Mesothelial cell of epicardium (in vitro differentiated cells): ENCODE measurements around the gene SLCO3A1. TPM values are rescaled to one million over a fixed set of nuclear protein-coding genes. Genes with fewer than 3 reads are reported as not detected.

Source experiments
- DNase-seq, 2 experiments: peaks; one replicate each; pipeline ENCODE4 v3.0.0; 2021; ENCODE audit warnings: low spot score in 2 of 2; ENCODE audit not compliant: unreplicated experiment in 2 of 2
- H3K27ac Mint-ChIP-seq: 2 replicates; pipeline ENCODE4 v1.8.0; 2021; ENCODE audit warnings: mixed read lengths
- H3K27me3 Mint-ChIP-seq: 2 replicates; pipeline ENCODE4 v1.8.0; 2021; ENCODE audit warnings: low read depth, mixed read lengths
- H3K36me3 Mint-ChIP-seq: 2 replicates; pipeline ENCODE4 v1.8.0; 2021; ENCODE audit warnings: mixed read lengths
- H3K4me1 Mint-ChIP-seq: 2 replicates; pipeline ENCODE4 v1.8.0; 2021; ENCODE audit warnings: mixed read lengths
- H3K4me3 Mint-ChIP-seq: 2 replicates; pipeline ENCODE4 v1.8.0; 2021; ENCODE audit warnings: mild to moderate bottlenecking, moderate library complexity, mixed read lengths
- H3K9me3 Mint-ChIP-seq: 2 replicates; pipeline ENCODE4 v1.8.0; 2021; ENCODE audit warnings: mixed read lengths
- total RNA-seq: library from RNA; stranded (reverse); gene quantifications from 3 replicates; pipeline ENCODE4 v1.2.1, GENCODE V29; 2021
- TF ChIP-seq, protein P1 (sequence below): fragments of 200-600 bp; sonication (generic); IDR thresholded peaks from one replicate; pipeline ENCODE4 v1.5.0; 2021; ENCODE audit warnings: antibody characterized with exemption; ENCODE audit not compliant: unreplicated experiment

Gene SLCO3A1
- total RNA-seq, 1 donor from 2014 or later, result 1.9 TPM

DNA sequence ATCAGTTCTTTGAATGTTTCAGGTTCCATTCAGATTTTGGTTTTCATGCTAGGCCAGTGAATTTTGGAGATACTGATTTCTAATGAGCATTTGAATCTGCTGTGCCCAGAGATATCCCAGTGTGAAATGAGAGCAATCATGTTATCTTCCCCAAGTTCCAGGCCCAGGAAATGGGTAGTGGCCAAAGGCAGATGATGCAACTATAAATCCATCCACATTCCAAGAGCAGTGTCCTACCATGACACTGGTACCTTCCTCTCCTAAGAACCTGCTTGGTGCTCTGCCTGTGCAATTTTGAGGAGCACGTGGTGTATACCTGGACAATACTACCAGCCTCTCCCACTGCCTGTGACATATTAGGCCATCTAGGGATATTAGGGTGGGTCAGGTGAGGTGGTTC is 186.8 kb downstream of the SLCO3A1 start:
- H3K27ac Mint-ChIP-seq, result no peak overlapping the region
- peaks cover 15% of the 10 kb centered on the region for H3K9me3 Mint-ChIP-seq
- peaks cover 60% of the 10 kb centered on the region for H3K27me3 Mint-ChIP-seq
- DNase-seq, result no peak
- H3K4me1 Mint-ChIP-seq, result no peaks in the 10 kb centered on the region
- H3K36me3 Mint-ChIP-seq, result no peaks in the 10 kb centered on the region
- TF ChIP-seq, protein P1, sequence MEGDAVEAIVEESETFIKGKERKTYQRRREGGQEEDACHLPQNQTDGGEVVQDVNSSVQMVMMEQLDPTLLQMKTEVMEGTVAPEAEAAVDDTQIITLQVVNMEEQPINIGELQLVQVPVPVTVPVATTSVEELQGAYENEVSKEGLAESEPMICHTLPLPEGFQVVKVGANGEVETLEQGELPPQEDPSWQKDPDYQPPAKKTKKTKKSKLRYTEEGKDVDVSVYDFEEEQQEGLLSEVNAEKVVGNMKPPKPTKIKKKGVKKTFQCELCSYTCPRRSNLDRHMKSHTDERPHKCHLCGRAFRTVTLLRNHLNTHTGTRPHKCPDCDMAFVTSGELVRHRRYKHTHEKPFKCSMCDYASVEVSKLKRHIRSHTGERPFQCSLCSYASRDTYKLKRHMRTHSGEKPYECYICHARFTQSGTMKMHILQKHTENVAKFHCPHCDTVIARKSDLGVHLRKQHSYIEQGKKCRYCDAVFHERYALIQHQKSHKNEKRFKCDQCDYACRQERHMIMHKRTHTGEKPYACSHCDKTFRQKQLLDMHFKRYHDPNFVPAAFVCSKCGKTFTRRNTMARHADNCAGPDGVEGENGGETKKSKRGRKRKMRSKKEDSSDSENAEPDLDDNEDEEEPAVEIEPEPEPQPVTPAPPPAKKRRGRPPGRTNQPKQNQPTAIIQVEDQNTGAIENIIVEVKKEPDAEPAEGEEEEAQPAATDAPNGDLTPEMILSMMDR, result no peak
- no peak overlapping the region for H3K4me3 Mint-ChIP-seq

DNA sequence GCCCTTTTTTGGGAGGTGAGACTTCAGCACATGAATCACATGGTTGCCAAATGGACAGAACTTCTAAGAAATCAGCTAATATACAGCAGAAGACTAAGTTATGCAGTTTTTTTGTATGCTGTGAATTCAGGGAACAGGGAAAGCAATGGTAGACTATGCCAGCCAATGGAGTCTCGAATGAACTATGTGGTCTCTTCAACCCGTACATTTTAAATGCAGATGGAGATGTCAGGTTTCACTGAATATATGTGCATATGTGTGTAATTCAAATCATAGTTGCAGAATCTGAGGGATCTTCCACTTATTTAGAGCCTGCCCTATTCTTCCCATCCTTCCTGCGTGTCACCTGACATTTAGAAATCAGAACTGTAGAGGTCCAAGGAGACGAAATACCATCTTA is 187.9 kb downstream of the SLCO3A1 start:
- peaks cover 58% of the 10 kb centered on the region for H3K27me3 Mint-ChIP-seq
- H3K27ac Mint-ChIP-seq, result no peak overlapping the region
- TF ChIP-seq, protein P1, result no peak
- no peaks in the 10 kb centered on the region for H3K36me3 Mint-ChIP-seq
- H3K9me3 Mint-ChIP-seq, result peaks cover 15% of the 10 kb centered on the region
- no peak for DNase-seq
- no peaks in the 10 kb centered on the region for H3K4me1 Mint-ChIP-seq
- H3K4me3 Mint-ChIP-seq, result no peak overlapping the region

DNA sequence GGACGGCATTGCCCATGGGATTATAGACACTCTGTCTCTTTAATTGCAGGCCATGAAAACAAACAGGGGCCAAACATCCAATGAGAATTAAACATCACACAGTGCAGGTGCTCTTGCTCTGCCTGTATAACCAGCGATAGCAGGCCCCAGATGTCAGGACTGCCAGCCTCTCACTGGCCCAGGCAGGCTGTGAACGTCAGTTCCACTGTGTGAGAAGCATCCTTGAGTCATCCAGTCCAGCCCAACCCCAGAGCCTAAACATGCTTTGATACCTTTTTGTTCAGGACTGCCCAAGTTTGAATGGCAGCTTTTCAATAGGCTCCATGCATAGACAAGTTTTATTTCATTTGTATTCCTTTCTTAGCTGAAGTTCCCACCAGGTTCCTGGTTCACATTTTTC is 189.8 kb downstream of the SLCO3A1 start:
- DNase-seq, result no peak
- TF ChIP-seq, protein P1, result no peak
- Mint-ChIP-seq H3K27me3 (peaks cover 46% of the 10 kb centered on the region), H3K4me1 (no peaks in the 10 kb centered on the region), H3K27ac (no peak overlapping the region), H3K36me3 (no peaks in the 10 kb centered on the region), H3K4me3 (no peak overlapping the region), H3K9me3 (peaks cover 15% of the 10 kb centered on the region)

DNA sequence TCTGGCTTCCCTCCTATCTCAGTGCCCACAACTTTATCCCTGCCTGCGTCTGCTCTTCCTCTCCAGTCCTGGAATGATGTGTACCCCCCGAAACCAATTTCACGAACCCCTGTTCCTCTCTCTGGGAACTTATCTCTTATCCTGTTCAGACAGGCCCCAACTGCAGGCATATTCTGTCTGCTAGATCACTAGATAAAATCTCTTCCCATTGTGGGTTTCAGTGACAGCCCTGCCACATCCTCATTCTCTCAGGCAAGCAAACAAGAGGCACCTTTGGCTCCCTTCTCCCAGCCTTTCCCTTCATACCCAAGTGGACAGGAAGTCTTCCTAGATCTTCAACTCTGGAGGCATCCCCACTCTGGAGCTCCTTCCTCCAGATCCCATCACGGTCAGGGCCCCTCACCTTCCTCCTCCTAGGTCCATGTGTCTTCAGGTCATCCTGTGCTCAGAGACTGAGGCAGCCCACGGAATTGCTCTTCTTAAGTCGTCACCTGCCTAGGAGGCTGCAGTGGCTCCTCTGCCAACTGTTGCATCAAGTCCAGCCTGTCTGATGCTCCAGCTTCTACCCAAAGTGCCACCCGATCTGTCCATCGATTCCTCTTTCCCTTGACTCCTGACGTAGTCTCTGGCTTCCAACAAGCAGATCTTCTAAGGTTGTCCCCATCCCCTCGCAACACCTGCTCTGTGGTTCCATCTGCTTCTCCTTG is 190.8 kb downstream of the SLCO3A1 start:
- peaks cover 44% of the 10 kb centered on the region for H3K27me3 Mint-ChIP-seq
- TF ChIP-seq, protein P1, result no peak
- peaks cover 5% of the 10 kb centered on the region for H3K9me3 Mint-ChIP-seq
- H3K27ac Mint-ChIP-seq, result no peak overlapping the region
- DNase-seq, result no peak
- no peak overlapping the region for H3K4me3 Mint-ChIP-seq
- H3K4me1 Mint-ChIP-seq, result no peaks in the 10 kb centered on the region
- H3K36me3 Mint-ChIP-seq, result no peaks in the 10 kb centered on the region

GRCh38 chr15:92047900-92048299 is 194.4 kb downstream of the SLCO3A1 start:
- Mint-ChIP-seq H3K36me3 (no peaks in the 10 kb centered on the region), H3K9me3 (no peaks in the 10 kb centered on the region), H3K27ac (no peak overlapping the region), H3K27me3 (peaks cover 52% of the 10 kb centered on the region), H3K4me1 (no peaks in the 10 kb centered on the region), H3K4me3 (no peak overlapping the region)
- DNase-seq, result no peak
- TF ChIP-seq, protein P1, result no peak
